Upper lobe of left lung (tissue), 4 donors: ENCODE data around the gene HSPBP1.

ENCODE experiments used
- CTCF ChIP-seq, 6 experiments: fragments of 450-650 bp in 4 of 6; fragments of 200-600 bp in 2 of 6; sonication (generic) in 2 of 6; IDR thresholded peaks; one replicate each; pipeline ENCODE4 v1.5.1; 2016 to 2019; ENCODE audit warnings: antibody characterized with exemption in 6 of 6
- POLR2A ChIP-seq, 4 donors: fragments of 450-650 bp; IDR thresholded peaks; one replicate each; pipeline ENCODE4 v1.5.1; 2016 to 2017; ENCODE audit warnings: antibody characterized with exemption in 4 of 4, mild to moderate bottlenecking in 2 of 4

GRCh38 chr19:55256562-55257460 is 23.1 kb downstream of the HSPBP1 start:
- no peak for TF ChIP-seq POLR2A (IDR thresholded peaks at IDR 0.05)
- no peak for TF ChIP-seq CTCF (IDR thresholded peaks at IDR 0.05)
